ENCODE results near the gene UBE2K.

Gene UBE2K

DNA sequence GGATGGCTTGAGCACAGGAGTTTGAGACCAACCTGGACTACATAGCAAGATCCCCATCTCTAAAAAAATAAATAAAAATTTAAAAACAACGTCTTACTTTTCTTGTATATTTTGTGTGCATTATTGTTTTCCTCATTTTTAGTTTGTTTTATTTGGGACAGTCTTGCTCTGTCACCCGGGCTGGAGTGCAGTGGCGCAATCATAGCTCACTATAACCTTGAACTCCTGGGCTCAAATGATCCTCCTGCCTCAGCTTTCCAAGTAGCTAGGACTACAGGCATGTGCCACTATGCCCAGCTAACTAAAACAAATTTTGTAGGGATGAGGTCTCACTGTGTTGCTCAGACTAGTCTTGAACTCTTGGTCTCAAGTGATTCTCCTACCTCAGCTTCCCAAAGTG lies 49.7 kb upstream of the UBE2K start:
- no peak for TF ChIP-seq ZBTB21 (tag by site-specific recombination; IDR thresholded peaks at IDR 0.05)
- TF ChIP-seq, protein P1, sequence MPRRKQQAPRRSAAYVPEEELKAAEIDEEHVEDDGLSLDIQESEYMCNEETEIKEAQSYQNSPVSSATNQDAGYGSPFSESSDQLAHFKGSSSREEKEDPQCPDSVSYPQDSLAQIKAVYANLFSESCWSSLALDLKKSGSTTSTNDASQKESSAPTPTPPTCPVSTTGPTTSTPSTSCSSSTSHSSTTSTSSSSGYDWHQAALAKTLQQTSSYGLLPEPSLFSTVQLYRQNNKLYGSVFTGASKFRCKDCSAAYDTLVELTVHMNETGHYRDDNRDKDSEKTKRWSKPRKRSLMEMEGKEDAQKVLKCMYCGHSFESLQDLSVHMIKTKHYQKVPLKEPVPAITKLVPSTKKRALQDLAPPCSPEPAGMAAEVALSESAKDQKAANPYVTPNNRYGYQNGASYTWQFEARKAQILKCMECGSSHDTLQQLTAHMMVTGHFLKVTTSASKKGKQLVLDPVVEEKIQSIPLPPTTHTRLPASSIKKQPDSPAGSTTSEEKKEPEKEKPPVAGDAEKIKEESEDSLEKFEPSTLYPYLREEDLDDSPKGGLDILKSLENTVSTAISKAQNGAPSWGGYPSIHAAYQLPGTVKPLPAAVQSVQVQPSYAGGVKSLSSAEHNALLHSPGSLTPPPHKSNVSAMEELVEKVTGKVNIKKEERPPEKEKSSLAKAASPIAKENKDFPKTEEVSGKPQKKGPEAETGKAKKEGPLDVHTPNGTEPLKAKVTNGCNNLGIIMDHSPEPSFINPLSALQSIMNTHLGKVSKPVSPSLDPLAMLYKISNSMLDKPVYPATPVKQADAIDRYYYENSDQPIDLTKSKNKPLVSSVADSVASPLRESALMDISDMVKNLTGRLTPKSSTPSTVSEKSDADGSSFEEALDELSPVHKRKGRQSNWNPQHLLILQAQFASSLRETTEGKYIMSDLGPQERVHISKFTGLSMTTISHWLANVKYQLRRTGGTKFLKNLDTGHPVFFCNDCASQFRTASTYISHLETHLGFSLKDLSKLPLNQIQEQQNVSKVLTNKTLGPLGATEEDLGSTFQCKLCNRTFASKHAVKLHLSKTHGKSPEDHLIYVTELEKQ (tag by site-specific recombination; IDR thresholded peaks at IDR 0.05; ENCODE audit: borderline replicate concordance): no peak
- no peak for TF ChIP-seq KLF1 (tag by site-specific recombination; IDR thresholded peaks at IDR 0.05)
- no peak for TF ChIP-seq ZFP41 (tag by site-specific recombination; IDR thresholded peaks at IDR 0.05; ENCODE audit: borderline replicate concordance)
- no peak for TF ChIP-seq ZNF518A (tag by site-specific recombination; conservative IDR thresholded peaks at IDR 0.05; ENCODE audit: low read depth)
- TF ChIP-seq GLI4 (tag by site-specific recombination; IDR thresholded peaks at IDR 0.05): no peak
- no peak for TF ChIP-seq ZNF10 (tag by site-specific recombination; IDR thresholded peaks at IDR 0.05)
- no peak for TF ChIP-seq ZNF776 (tag by site-specific recombination; IDR thresholded peaks at IDR 0.05; ENCODE audit: borderline replicate concordance)
- TF ChIP-seq ZNF211 (tag by site-specific recombination; IDR thresholded peaks at IDR 0.05; ENCODE audit: low read depth): no peak
- no peak for TF ChIP-seq ZNF555 (tag by site-specific recombination; conservative IDR thresholded peaks at IDR 0.05)
- no peak for TF ChIP-seq ZBTB48 (tag by site-specific recombination; IDR thresholded peaks at IDR 0.05)
- TF ChIP-seq, protein P2, sequence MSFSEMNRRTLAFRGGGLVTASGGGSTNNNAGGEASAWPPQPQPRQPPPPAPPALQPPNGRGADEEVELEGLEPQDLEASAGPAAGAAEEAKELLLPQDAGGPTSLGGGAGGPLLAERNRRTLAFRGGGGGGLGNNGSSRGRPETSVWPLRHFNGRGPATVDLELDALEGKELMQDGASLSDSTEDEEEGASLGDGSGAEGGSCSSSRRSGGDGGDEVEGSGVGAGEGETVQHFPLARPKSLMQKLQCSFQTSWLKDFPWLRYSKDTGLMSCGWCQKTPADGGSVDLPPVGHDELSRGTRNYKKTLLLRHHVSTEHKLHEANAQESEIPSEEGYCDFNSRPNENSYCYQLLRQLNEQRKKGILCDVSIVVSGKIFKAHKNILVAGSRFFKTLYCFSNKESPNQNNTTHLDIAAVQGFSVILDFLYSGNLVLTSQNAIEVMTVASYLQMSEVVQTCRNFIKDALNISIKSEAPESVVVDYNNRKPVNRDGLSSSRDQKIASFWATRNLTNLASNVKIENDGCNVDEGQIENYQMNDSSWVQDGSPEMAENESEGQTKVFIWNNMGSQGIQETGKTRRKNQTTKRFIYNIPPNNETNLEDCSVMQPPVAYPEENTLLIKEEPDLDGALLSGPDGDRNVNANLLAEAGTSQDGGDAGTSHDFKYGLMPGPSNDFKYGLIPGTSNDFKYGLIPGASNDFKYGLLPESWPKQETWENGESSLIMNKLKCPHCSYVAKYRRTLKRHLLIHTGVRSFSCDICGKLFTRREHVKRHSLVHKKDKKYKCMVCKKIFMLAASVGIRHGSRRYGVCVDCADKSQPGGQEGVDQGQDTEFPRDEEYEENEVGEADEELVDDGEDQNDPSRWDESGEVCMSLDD (tag by site-specific recombination; IDR thresholded peaks at IDR 0.05): no peak
- no peaks in the 10 kb centered on the region for H3K36me3 ChIP-seq (ENCODE audit: control insufficient read depth in 2 of 2, insufficient read depth in 1 of 2, low read length in 2 of 2)
- no peaks in the 10 kb centered on the region for H3K9me3 ChIP-seq (ENCODE audit: control insufficient read depth, insufficient read depth, low read depth, low read length)
- POLR2A ChIA-PET: no interaction called here
- no peaks in the 10 kb centered on the region for H3K4me1 ChIP-seq (ENCODE audit: control insufficient read depth, insufficient read depth, low read length)
- no peak overlapping the region for H3K27ac ChIP-seq (ENCODE audit: extremely low read depth, low read depth, low read length)
- H3K4me3 ChIP-seq (ENCODE audit: low read depth, low read length): no peak overlapping the region
- CTCF ChIA-PET: no interaction called here

GRCh38 chr4:39648827-39649558 lies 48.9 kb upstream of the UBE2K start:
- H3K4me1 ChIP-seq (ENCODE audit: control insufficient read depth, insufficient read depth, low read length): no peaks in the 10 kb centered on the region
- H3K4me3 ChIP-seq (ENCODE audit: low read depth, low read length): no peak overlapping the region
- H3K27ac ChIP-seq (ENCODE audit: extremely low read depth, low read depth, low read length): no peak overlapping the region
- POLR2A ChIA-PET: interaction anchor here (0.5 to 0.6 kb wide), 2 partner anchors 79 to 189 kb away, joined by 4 read pairs; no protein-coding TSS in a partner anchor
- CTCF ChIA-PET: no interaction called here
- no peaks in the 10 kb centered on the region for H3K36me3 ChIP-seq (ENCODE audit: control insufficient read depth in 2 of 2, insufficient read depth in 1 of 2, low read length in 2 of 2)
- H3K9me3 ChIP-seq (ENCODE audit: control insufficient read depth, insufficient read depth, low read depth, low read length): no peaks in the 10 kb centered on the region
- TF ChIP-seq KLF8 (tag by site-specific recombination; IDR thresholded peaks at IDR 0.05) (no peak), ZNF629 (tag by site-specific recombination; IDR thresholded peaks at IDR 0.05) (no peak), MYNN (tag by site-specific recombination; IDR thresholded peaks at IDR 0.05; ENCODE audit: borderline replicate concordance) (no peak), ZBTB44 (tag by site-specific recombination; IDR thresholded peaks at IDR 0.05) (no peak)
- TF ChIP-seq, protein P1 (tag by site-specific recombination; IDR thresholded peaks at IDR 0.05; ENCODE audit: borderline replicate concordance): no peak

All from HEK293 (cell line).